ENCODE data around the gene KIF11.

Gene KIF11

GRCh38 chr10:92688573-92688926 lies 95.6 kb downstream of the KIF11 start:
- peak; percentile 36 to 65 (median 56) for DNase-seq

GRCh38 chr10:92688927-92689662 lies 96.2 kb downstream of the KIF11 start:
- DNase-seq = peak in 3 of 4 experiments; percentile 29 to 50 (median 34)

GRCh38 chr10:92689663-92690210 lies 96.8 kb downstream of the KIF11 start, which contains the start of gene HHEX:
Gene HHEX, plus strand, starts transcription at chr10:92689955. Its CDS starts 32 bp downstream, at chr10:92689987.
- DNase-seq = peak; percentile 91 to 97 (median 94)

- DNase-seq = peak; percentile 77 to 88 (median 84)
Observed at GRCh38 chr10:92690211-92690914, 97.4 kb downstream of the KIF11 start.

GRCh38 chr10:92690915-92691590 lies 98.1 kb downstream of the KIF11 start:
- DNase-seq = peak; percentile 73 to 92 (median 85)

GRCh38 chr10:92691591-92692079 lies 98.7 kb downstream of the KIF11 start:
- peak; percentile 91 to 96 (median 96) for DNase-seq

GRCh38 chr10:92692080-92692671 lies 99.2 kb downstream of the KIF11 start:
- peak in 1 of 4 experiments; percentile 20 for DNase-seq

- no peak for DNase-seq
Observed at GRCh38 chr10:92692697-92693533, 100.0 kb downstream of the KIF11 start.

GRCh38 chr10:92693534-92693893 lies 100.6 kb downstream of the KIF11 start:
- DNase-seq = no peak

GRCh38 chr10:92695679-92696605 lies 103.0 kb downstream of the KIF11 start:
- DNase-seq = no peak

GRCh38 chr10:92696606-92697383 lies 103.9 kb downstream of the KIF11 start:
- no peak for DNase-seq

- DNase-seq = no peak
Observed at GRCh38 chr10:92697663-92698511, 105.0 kb downstream of the KIF11 start.

- no peak for DNase-seq
Observed at GRCh38 chr10:92699193-92699517, 106.2 kb downstream of the KIF11 start.

GRCh38 chr10:92699518-92700381 lies 106.8 kb downstream of the KIF11 start:
- DNase-seq = peak; percentile 15 to 53 (median 35)

GRCh38 chr10:92702301-92702916 lies 109.5 kb downstream of the KIF11 start:
- peak in 3 of 4 experiments; percentile 19 to 34 (median 25) for DNase-seq
